NCI-H2171 treated with DMSO at 0.1 percent for 48 hours (cell line): ENCODE results near the gene SIRPB2.

Source experiments
- DNase-seq: peaks from one replicate; lab custom pipeline; 2025; lab: John Stamatoyannopoulos, UW

The SIRPB2 gene

DNA sequence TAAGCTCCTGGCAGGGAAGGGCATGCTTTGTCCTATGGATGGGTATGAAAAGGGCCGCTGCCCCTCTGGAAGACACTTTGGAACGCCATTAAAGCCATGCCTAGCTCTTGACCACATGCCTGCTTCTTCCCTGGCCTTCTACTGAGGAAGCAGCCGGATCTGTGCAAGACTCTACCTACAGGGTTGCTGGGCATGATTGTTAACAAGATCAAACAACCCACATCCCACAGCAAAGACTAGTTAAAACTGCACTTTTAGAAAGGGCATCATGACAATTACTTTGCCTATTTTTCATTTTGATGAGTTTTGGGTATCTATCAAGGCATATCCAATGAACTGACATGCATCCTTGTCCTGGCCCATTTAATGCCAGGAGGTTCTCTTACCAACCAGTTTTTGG, 50.1 kb downstream of the SIRPB2 start:
- DNase-seq = no peak

DNA sequence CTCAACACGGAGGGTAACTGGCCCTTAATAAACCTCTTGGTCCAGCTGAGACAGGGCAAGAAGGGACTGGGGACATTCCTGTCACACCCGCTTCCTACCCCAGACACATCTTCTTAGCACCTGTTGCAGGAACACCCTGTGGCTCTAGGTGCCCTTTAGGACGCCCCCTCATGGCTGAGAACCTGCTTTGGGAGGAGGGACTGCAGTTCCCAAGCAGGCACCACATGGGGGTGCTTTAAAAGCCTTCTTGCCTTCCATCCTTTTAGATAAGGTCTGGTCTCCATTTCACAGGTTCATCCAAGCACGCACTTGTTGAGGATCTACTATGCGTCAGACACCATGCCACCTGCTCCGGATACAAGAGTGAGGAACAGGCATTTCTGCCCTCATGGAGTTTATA, 51.2 kb downstream of the SIRPB2 start:
- no peak for DNase-seq

DNA sequence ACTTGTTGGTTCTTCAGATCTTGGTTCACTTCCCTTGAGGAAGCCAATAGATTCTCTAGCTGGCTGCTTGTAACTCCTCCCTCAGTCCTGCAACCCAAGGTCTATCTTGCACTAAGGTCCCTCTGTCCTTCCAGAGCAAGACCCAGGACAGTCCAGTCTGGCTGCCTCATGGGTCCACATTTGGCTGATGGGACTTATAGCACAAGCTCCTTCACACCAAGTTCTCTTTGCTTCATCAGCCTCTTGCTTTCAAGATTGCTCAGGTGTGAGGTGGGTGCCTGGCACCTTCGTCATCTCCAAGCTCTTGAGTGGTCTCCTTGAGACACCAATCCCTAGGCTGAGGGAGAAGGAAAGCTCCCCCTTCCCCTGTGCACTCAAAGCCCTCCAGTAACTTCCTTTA, 52.9 kb downstream of the SIRPB2 start:
- no peak for DNase-seq

DNA sequence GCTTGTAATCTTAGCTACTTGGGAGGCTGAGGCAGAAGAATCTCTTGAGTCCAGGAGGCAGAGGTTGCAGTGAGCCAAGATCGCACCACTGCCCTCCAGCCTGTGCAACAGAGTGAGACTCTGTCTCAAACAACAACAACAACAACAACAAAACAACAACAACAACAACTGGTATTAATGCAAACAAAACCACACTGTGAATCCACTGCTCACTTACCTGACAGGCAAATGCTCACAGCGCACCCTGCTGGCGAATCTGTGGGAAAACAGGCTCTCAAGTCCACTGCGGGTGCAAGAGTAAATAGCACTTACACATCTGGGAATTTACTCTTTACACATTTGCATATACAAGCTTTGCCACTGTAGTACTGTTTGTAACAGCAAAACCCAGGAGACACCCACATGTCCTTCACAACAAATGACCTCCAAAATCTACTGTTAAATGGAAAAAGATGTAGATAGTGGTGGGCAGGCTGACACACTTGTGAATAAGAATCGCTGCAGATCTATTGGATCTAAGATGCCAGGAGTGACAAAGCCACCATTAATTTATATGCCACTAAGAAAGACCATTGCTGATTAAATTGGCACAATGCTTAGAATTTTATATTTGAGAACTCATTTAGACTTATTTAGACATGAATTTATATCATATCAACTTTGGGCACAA, 53.9 kb downstream of the SIRPB2 start:
- peak; percentile 80 for DNase-seq

DNA sequence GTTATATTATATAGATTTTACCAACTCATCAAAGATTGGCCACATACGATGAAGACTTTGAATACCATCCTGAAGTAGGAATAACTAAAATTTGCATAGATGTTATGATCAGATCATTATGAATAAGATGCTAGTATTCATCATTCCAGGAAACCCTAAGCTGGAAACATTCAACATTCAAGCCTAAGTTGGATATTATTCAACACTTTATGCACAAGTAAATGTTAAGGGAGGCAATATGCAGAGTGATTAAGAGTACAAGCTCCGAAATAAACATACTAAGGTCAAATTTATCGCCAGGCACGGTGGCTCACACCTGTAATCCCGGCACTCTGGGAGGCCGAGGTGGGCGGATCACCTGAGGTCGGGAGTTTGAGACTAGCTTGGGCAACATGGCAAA, 55.0 kb downstream of the SIRPB2 start:
- DNase-seq = no peak

DNA sequence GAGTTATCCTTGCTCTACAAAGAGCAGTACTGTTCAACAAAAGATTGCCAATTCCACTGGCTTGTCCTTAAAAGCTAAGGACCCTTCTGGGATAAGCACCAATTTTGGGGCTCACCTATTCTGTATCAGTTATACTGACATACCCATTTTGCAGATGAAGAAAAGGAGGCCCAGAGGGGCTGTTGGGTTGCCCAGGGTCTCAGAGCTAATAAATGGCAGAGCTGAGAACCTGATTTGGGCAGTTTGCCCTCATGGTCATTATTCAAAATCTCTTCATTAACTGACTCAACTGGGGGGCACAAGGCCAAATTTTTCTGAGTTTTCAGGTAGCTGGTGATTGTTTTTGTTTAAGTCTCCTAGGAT, 55.9 kb downstream of the SIRPB2 start:
- DNase-seq = no peak

DNA sequence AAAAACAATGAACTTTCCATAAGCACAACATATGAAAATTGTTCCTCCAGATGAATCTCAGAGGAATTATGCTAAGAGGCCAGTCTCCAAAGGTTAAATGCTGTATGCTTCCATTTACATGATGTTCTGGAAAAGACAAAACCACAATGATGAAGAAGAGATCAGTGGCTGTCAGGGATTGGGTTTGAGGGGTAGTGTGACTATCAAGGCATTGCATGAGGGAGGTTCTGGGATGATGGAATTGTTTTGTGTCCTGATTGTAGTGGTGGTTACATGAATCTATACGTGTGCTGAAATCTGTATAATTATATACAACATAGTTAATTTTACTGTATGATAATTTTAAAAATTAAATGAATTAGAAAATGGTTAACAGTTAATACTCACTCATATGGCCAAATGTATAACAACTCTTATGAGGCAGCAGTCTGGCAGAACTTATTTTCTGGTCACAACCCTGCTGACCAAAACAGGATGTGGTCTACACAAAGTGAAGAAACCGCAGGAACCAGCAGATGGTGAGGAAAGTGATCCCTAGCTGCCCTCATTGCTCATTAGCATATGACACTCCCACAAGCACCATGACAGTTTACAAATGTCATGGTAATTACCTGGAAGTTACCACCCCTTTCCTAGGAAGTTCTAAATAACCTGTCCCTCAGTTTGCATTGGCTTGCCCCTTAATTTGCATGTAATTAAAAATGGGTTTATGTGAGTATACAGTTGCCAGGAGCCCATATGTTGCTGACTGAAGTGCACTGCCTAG, 56.5 kb downstream of the SIRPB2 start:
- DNase-seq = peak; percentile 83

DNA sequence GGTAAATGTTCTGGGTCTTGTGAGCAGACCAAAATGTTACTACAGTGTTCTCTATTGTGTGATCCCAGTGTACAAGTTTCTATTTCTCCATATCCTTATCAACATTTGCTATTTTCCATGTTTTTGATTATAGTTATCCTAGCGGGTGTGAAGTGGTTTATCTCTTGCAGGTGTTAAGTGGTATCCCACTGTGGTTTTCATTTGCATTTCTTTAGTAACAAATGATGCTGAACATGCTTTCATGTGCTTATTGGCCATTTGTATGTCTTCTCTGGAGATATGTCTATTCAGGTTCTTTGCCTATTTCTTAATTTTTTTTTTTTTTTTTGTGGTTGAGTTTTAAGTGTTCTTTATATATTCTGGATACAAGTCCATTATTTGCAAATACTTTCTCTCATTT, 60.1 kb downstream of the SIRPB2 start:
- DNase-seq = no peak

DNA sequence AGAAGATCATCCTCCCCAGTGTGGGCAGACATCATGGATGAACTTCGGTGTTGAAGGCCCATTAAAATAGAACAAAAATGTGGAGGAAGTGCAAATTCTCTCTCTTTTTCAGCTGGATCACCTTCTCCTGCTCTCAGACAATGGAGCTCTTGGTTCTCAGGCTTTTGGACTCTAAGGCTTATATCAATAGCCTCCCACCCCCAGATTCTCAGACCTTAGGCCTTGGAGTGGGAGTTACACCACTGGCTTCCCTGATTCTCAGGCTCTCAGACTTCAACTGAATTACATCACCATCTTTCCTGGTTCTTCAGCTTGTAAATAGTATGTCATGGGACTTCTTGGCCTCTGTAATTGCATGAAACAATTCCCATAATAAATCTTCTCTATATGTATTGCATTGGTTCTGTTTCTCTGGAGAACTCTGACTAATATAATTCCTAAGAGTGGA, 61.2 kb downstream of the SIRPB2 start:
- DNase-seq = no peak

DNA sequence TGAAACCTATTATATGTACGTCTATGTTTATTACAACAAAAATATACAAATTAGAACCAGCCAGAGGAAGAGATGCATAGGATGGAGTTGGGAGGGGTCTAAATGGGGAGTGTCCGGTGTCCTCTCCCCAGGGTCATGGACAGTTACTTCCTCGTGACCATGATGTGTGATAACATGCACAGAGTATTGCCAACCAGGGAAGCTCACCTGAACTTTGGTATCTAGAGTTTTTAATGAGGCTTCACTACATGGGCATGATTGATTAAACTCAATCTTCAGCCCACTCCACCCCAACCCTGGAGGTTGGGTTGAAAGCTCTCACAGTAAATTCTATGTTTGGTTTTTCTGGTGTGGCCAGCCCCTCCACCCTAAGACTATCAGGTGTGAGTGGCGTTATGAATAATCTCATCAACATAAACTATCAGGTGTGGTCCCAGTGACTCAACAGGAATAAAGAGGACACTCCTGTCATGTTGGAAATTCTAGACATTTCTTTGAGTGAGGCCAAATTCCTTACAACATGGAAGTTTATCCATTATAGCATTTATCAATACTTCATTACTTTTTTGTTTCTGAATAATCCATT, 62.0 kb downstream of the SIRPB2 start:
- no peak for DNase-seq

DNA sequence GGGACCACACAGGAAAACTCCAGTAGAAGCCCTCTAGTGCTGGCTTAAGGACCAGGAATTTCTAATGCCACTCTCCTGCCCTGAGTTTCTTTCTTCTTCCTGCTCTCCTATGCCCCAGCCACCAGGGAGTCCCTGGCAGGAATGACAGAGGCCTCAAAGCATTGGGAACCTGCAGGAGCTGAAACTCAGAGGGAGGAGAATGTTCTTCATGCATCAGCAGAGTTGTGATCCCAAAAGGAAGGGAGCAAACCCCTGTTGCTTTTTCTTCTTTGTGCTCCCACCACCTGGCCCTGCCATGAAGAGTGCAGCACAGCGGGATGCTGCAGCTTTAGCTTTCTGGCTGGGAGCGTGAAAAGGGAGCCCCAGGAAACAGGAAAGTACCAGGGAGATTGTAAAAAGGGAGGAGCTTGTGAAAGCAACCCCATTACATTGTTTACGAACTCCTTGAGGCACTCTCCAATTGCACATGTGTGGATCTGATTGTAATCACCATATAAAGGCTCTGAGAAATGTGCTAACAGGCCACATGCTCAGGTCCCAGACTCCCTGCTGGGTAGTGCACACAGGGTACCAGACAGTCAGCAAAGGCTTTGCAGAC, 63.7 kb downstream of the SIRPB2 start:
- DNase-seq = peak; percentile 99

DNA sequence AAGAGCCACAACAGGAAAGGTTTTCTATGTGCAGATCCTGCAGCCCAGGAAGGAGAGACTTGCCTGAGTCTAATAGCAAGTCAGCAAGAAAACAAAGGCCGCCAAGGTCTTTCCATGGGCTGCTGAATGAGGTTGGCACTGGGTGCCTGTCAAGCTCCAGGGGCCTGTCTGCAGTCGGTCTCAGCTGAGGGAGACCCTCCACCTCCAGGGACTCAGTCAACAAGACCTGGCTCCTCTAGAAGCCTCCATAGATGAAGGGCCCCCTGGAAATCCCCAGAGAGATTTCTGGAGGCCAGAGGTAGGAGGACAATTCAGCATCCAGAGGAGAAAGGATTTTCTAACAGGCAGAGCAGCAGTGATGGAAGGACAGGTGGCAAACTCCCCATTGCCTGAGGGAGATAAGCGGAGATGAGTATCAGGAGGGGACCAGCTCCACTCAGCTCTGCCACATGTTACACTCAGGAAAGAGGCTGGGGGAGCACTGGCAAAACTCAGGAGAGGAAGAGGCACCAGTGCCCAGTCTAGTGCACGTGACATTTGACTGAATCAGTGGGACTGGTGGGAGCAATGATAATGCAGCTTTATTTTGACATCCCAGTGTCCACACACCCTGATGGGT, 64.9 kb downstream of the SIRPB2 start:
- peak; percentile 25 for DNase-seq
